ENCODE data around the gene SP140. TPM values are rescaled to one million over a fixed set of nuclear protein-coding genes. Genes with fewer than 3 reads are reported as not detected.

SP140 gene
- total and polyA plus RNA-seq, 7 experiments from 2014 or later, result 11.3 to 120 (median 40.6) TPM

GRCh38 chr2:230202430-230203109, 23.0 kb upstream of the SP140 start:
- H3K4me3 Mint-ChIP-seq, result peak overlapping the region in 1 of 10 donors; percentile 5
- H3K4me3 ChIP-seq (ENCODE audit: low read length), result no peak overlapping the region
- peaks cover 45 to 95% (median 45%) of the 10 kb centered on the region in 3 experiments for H3K36me3 ChIP-seq (ENCODE audit: control insufficient read depth in 2 of 3, insufficient read depth in 3 of 3, low read length in 3 of 3)
- H3K9me3 Mint-ChIP-seq, result peaks cover 0 to 1% (median 0%) of the 10 kb centered on the region in 11 donors
- peaks cover 0 to 5% (median 0%) of the 10 kb centered on the region in 3 experiments for H3K9me3 ChIP-seq (ENCODE audit: control insufficient read depth in 2 of 3, low read length in 3 of 3)
- peaks cover 31 to 85% (median 70%) of the 10 kb centered on the region in 5 donors for H3K36me3 Mint-ChIP-seq
- no peaks in the 10 kb centered on the region for H3K4me1 ChIP-seq (ENCODE audit: control insufficient read depth in 2 of 2, insufficient read depth in 2 of 2, low read length in 2 of 2)
- ChIA-PET CTCF (interaction anchor here (0.6 to 1.2 kb wide), 3 partner anchors 15 to 412 kb away, joined by 3 to 6 read pairs (median 3); no protein-coding TSS in a partner anchor), POLR2A (no interaction called here)
- H3K27ac Mint-ChIP-seq, result peak overlapping the region; percentile 9 to 89 (median 34)
- DNase-seq, result no peak
- no peak for ATAC-seq
- intact Hi-C loops (cut with micrococcal nuclease), result loop anchor here in 1 of 2 donors (5.0 kb wide), 1 partner anchor 410 kb away; no protein-coding TSS in a partner anchor
- H3K27me3 ChIP-seq (ENCODE audit: control insufficient read depth in 2 of 2, insufficient read depth in 2 of 2, low read length in 2 of 2), result no peaks in the 10 kb centered on the region
- peaks cover 5 to 25% (median 12%) of the 10 kb centered on the region in 7 donors for H3K4me1 Mint-ChIP-seq
- no peaks in the 10 kb centered on the region for H3K27me3 Mint-ChIP-seq
- no peak overlapping the region for H3K27ac ChIP-seq (ENCODE audit: low read depth, low read length)

GRCh38 chr2:230203110-230203676, 22.3 kb upstream of the SP140 start:
- Histone ChIP-seq H3K9me3 (ENCODE audit: control insufficient read depth in 2 of 3, low read length in 3 of 3) (peaks cover 0 to 2% (median 0%) of the 10 kb centered on the region in 3 experiments), H3K4me1 (ENCODE audit: control insufficient read depth in 2 of 2, insufficient read depth in 2 of 2, low read length in 2 of 2) (no peaks in the 10 kb centered on the region), H3K27me3 (ENCODE audit: control insufficient read depth in 2 of 2, insufficient read depth in 2 of 2, low read length in 2 of 2) (no peaks in the 10 kb centered on the region), H3K36me3 (ENCODE audit: control insufficient read depth in 2 of 3, insufficient read depth in 3 of 3, low read length in 3 of 3) (peaks cover 45 to 95% (median 51%) of the 10 kb centered on the region in 3 experiments), H3K4me3 (ENCODE audit: low read length) (no peak overlapping the region), H3K27ac (ENCODE audit: low read depth, low read length) (no peak overlapping the region)
- H3K9me3 Mint-ChIP-seq, result peaks cover 0 to 1% (median 0%) of the 10 kb centered on the region in 11 donors
- peak overlapping the region in 5 of 9 donors; percentile 9 to 89 (median 57) for H3K27ac Mint-ChIP-seq
- ChIA-PET CTCF (interaction anchor here (0.7 kb wide), 1 partner anchor 411 kb away, joined by 3 read pairs; no protein-coding TSS in a partner anchor), POLR2A (no interaction called here)
- ATAC-seq (no peak), DNase-seq (no peak)
- H3K27me3 Mint-ChIP-seq, result no peaks in the 10 kb centered on the region
- no peak overlapping the region for H3K4me3 Mint-ChIP-seq
- intact Hi-C loops (cut with micrococcal nuclease), result loop anchor here in 1 of 2 donors (5.0 kb wide), 1 partner anchor 409 kb away; no protein-coding TSS in a partner anchor
- peaks cover 5 to 25% (median 12%) of the 10 kb centered on the region in 7 donors for H3K4me1 Mint-ChIP-seq
- H3K36me3 Mint-ChIP-seq, result peaks cover 31 to 79% (median 64%) of the 10 kb centered on the region in 5 donors

- DNase-seq (no peak), ATAC-seq (no peak)
- H3K36me3 ChIP-seq (ENCODE audit: control insufficient read depth in 2 of 3, insufficient read depth in 3 of 3, low read length in 3 of 3), result peaks cover 49 to 95% (median 61%) of the 10 kb centered on the region in 3 experiments
- POLR2A ChIA-PET, result interaction anchor here (1.3 kb wide), 1 partner anchor 12 kb away, joined by 3 read pairs; no protein-coding TSS in a partner anchor
- CTCF ChIA-PET, result interaction anchor here (0.6 kb wide), 1 partner anchor 24 kb away, joined by 3 read pairs; no protein-coding TSS in a partner anchor
- H3K4me1 ChIP-seq (ENCODE audit: control insufficient read depth in 2 of 2, insufficient read depth in 2 of 2, low read length in 2 of 2), result peaks cover 8 to 9% of the 10 kb centered on the region in 2 donors
- H3K9me3 Mint-ChIP-seq, result no peaks in the 10 kb centered on the region
- no peak overlapping the region for H3K27ac ChIP-seq (ENCODE audit: low read depth, low read length)
- H3K27me3 Mint-ChIP-seq, result no peaks in the 10 kb centered on the region
- no peaks in the 10 kb centered on the region for H3K27me3 ChIP-seq (ENCODE audit: control insufficient read depth in 2 of 2, insufficient read depth in 2 of 2, low read length in 2 of 2)
- no peaks in the 10 kb centered on the region for H3K9me3 ChIP-seq (ENCODE audit: control insufficient read depth in 2 of 3, low read length in 3 of 3)
- no peak overlapping the region for H3K4me3 Mint-ChIP-seq
- no peak overlapping the region for H3K4me3 ChIP-seq (ENCODE audit: low read length)
- peaks cover 5 to 25% (median 12%) of the 10 kb centered on the region in 7 donors for H3K4me1 Mint-ChIP-seq
- peak overlapping the region in 8 of 9 donors; percentile 4 to 71 (median 39) for H3K27ac Mint-ChIP-seq
- intact Hi-C loops (cut with micrococcal nuclease), result no loop called here
- peaks cover 31 to 61% (median 50%) of the 10 kb centered on the region in 5 donors for H3K36me3 Mint-ChIP-seq
These were observed 20.5 kb upstream of the SP140 start for GRCh38 chr2:230205034-230205433.

- H3K4me3 Mint-ChIP-seq, result no peak overlapping the region
- H3K36me3 ChIP-seq (ENCODE audit: control insufficient read depth in 2 of 3, insufficient read depth in 3 of 3, low read length in 3 of 3), result peaks cover 47 to 95% (median 61%) of the 10 kb centered on the region in 3 experiments
- peaks cover 9 to 10% of the 10 kb centered on the region in 2 donors for H3K4me1 ChIP-seq (ENCODE audit: control insufficient read depth in 2 of 2, insufficient read depth in 2 of 2, low read length in 2 of 2)
- peaks cover 5 to 25% (median 12%) of the 10 kb centered on the region in 7 donors for H3K4me1 Mint-ChIP-seq
- H3K27ac Mint-ChIP-seq, result peak overlapping the region in 5 of 9 donors; percentile 27 to 71 (median 51)
- H3K27me3 Mint-ChIP-seq, result no peaks in the 10 kb centered on the region
- intact Hi-C loops (cut with micrococcal nuclease), result no loop called here
- no peaks in the 10 kb centered on the region for H3K27me3 ChIP-seq (ENCODE audit: control insufficient read depth in 2 of 2, insufficient read depth in 2 of 2, low read length in 2 of 2)
- H3K27ac ChIP-seq (ENCODE audit: low read depth, low read length), result no peak overlapping the region
- H3K9me3 ChIP-seq (ENCODE audit: control insufficient read depth in 2 of 3, low read length in 3 of 3), result no peaks in the 10 kb centered on the region
- POLR2A ChIA-PET, result interaction anchor here (1.0 to 1.3 kb wide), 2 partner anchors 11 to 113 kb away, joined by 3 to 4 read pairs; no protein-coding TSS in a partner anchor
- H3K9me3 Mint-ChIP-seq, result no peaks in the 10 kb centered on the region
- ATAC-seq, result no peak
- H3K4me3 ChIP-seq (ENCODE audit: low read length), result no peak overlapping the region
- CTCF ChIA-PET, result no interaction called here
- peaks cover 24 to 54% (median 43%) of the 10 kb centered on the region in 5 donors for H3K36me3 Mint-ChIP-seq
- no peak for DNase-seq
These were observed 19.8 kb upstream of the SP140 start for GRCh38 chr2:230205721-230206120.

GRCh38 chr2:230208576-230208975, 17.0 kb upstream of the SP140 start:
- H3K4me1 Mint-ChIP-seq, result peaks cover 7 to 36% (median 16%) of the 10 kb centered on the region in 7 donors
- intact Hi-C loops (cut with micrococcal nuclease), result no loop called here
- H3K4me3 ChIP-seq (ENCODE audit: low read length), result no peak overlapping the region
- H3K4me1 ChIP-seq (ENCODE audit: control insufficient read depth in 2 of 2, insufficient read depth in 2 of 2, low read length in 2 of 2), result peaks cover 9 to 10% of the 10 kb centered on the region in 2 donors
- H3K27me3 ChIP-seq (ENCODE audit: control insufficient read depth in 2 of 2, insufficient read depth in 2 of 2, low read length in 2 of 2), result no peaks in the 10 kb centered on the region
- ChIA-PET POLR2A (interaction anchor here (1.5 kb wide), 1 partner anchor 12 kb away, joined by 5 read pairs; the partner anchor contains the start of gene SP110), CTCF (no interaction called here)
- H3K4me3 Mint-ChIP-seq, result no peak overlapping the region
- no peaks in the 10 kb centered on the region for H3K9me3 ChIP-seq (ENCODE audit: control insufficient read depth in 2 of 3, low read length in 3 of 3)
- H3K27ac ChIP-seq (ENCODE audit: low read depth, low read length), result no peak overlapping the region
- DNase-seq (no peak), ATAC-seq (no peak)
- peaks cover 63 to 97% (median 74%) of the 10 kb centered on the region in 3 experiments for H3K36me3 ChIP-seq (ENCODE audit: control insufficient read depth in 2 of 3, insufficient read depth in 3 of 3, low read length in 3 of 3)
- peaks cover 25 to 55% (median 38%) of the 10 kb centered on the region in 5 donors for H3K36me3 Mint-ChIP-seq
- H3K27ac Mint-ChIP-seq, result no peak overlapping the region
- H3K9me3 Mint-ChIP-seq, result no peaks in the 10 kb centered on the region
- no peaks in the 10 kb centered on the region for H3K27me3 Mint-ChIP-seq

- ChIA-PET POLR2A (interaction anchor here (1.5 kb wide), 1 partner anchor 11 kb away, joined by 5 read pairs; the partner anchor contains the start of gene SP110), CTCF (no interaction called here)
- Histone ChIP-seq H3K9me3 (ENCODE audit: control insufficient read depth in 2 of 3, low read length in 3 of 3) (no peaks in the 10 kb centered on the region), H3K36me3 (ENCODE audit: control insufficient read depth in 2 of 3, insufficient read depth in 3 of 3, low read length in 3 of 3) (peaks cover 70 to 98% (median 79%) of the 10 kb centered on the region in 3 experiments), H3K27ac (ENCODE audit: low read depth, low read length) (peak overlapping the region; percentile 44), H3K4me3 (ENCODE audit: low read length) (no peak overlapping the region), H3K27me3 (ENCODE audit: control insufficient read depth in 2 of 2, insufficient read depth in 2 of 2, low read length in 2 of 2) (no peaks in the 10 kb centered on the region), H3K4me1 (ENCODE audit: control insufficient read depth in 2 of 2, insufficient read depth in 2 of 2, low read length in 2 of 2) (peaks cover 9 to 10% of the 10 kb centered on the region in 2 donors)
- ATAC-seq (peak; percentile 68), DNase-seq (no peak)
- Mint-ChIP-seq H3K9me3 (no peaks in the 10 kb centered on the region), H3K4me3 (no peak overlapping the region), H3K27me3 (no peaks in the 10 kb centered on the region), H3K36me3 (peaks cover 32 to 55% (median 43%) of the 10 kb centered on the region in 5 donors), H3K27ac (no peak overlapping the region), H3K4me1 (peaks cover 7 to 45% (median 26%) of the 10 kb centered on the region in 7 donors)
- intact Hi-C loops (cut with micrococcal nuclease), result no loop called here
These were observed 16.0 kb upstream of the SP140 start for GRCh38 chr2:230209422-230210051.
